Kidney (tissue), 14 donors: ENCODE data around the gene TMEM220. TPM values are rescaled to one million over a fixed set of nuclear protein-coding genes. Genes with fewer than 3 reads are reported as not detected.
A peak's percentile ranks its signal among the peaks of the same experiment; 100 is the strongest.

Experiments used
- DNase-seq, 5 donors: peaks; one replicate each; pipeline ENCODE4 v3.0.0-alpha.2; 2013 to 2020
- FAIRE-seq: peaks from 2 replicates; lab custom pipeline; 2012; peaks lifted over from hg19 to GRCh38; lab: Jason Lieb, UNC
- H3K27ac ChIP-seq, 2 donors: one replicate each; pipeline ENCODE4 v1.7.0; 2013; ENCODE audit warnings: low read depth in 2 of 2, low read length in 2 of 2, inconsistent platforms in 1 of 2
- H3K27me3 ChIP-seq: one replicate; pipeline ENCODE4 v1.7.1; 2013; ENCODE audit warnings: low read length, inconsistent platforms; ENCODE audit not compliant: control insufficient read depth, insufficient read depth
- H3K36me3 ChIP-seq, 3 donors: one replicate each; pipeline versions ENCODE4 v1.7.0 to v1.7.1; 2013; ENCODE audit warnings: low read length in 3 of 3, control low read depth in 1 of 3, inconsistent platforms in 1 of 3; ENCODE audit not compliant: insufficient read depth in 3 of 3, control insufficient read depth in 2 of 3
- H3K4me1 ChIP-seq, 3 donors: one replicate each; pipeline versions ENCODE4 v1.7.0 to v1.7.1; 2013; ENCODE audit warnings: low read length in 3 of 3, inconsistent platforms in 1 of 3, low read depth in 1 of 3; ENCODE audit not compliant: control insufficient read depth in 2 of 3, insufficient read depth in 2 of 3
- H3K4me3 ChIP-seq, 3 donors: one replicate each; pipeline versions ENCODE4 v1.7.0 to v1.8.1; 2013; ENCODE audit warnings: low read length in 3 of 3, control low read depth in 1 of 3, inconsistent platforms in 1 of 3
- H3K9ac ChIP-seq, 3 donors: one replicate each; pipeline versions ENCODE4 v1.7.0 to v1.7.1; 2013; ENCODE audit warnings: low read length in 3 of 3, control low read depth in 1 of 3, inconsistent platforms in 1 of 3
- H3K9me3 ChIP-seq, 3 donors: one replicate each; pipeline versions ENCODE4 v1.7.0 to v1.7.1; 2013; ENCODE audit warnings: low read length in 3 of 3, control low read depth in 1 of 3, inconsistent platforms in 1 of 3; ENCODE audit not compliant: control insufficient read depth in 2 of 3, insufficient read depth in 1 of 3
- intact Hi-C: fragments of 100-400 bp; cut with DNase I; formaldehyde crosslinking; loops from one replicate; pipeline ENCODE4 v1.11.1; 2022
- polyA plus RNA-seq: library from polyadenylated mRNA; stranded (reverse); fragments of 350-450 nt; fragmentation: Illumina TruSeq; extraction: RNeasy Lipid Tissue Mini Kit (QIAGEN cat#74804); gene quantifications from one replicate; pipeline ENCODE4 v1.2.3, GENCODE V29; 2014; ENCODE audit warnings: low read depth, low replicate concordance; ENCODE audit not compliant: insufficient read depth
- total RNA-seq: library from RNA; stranded (reverse); fragmentation: NEBNext Ultra II Directional; extraction: Animal tissue kit (Norgen Biotek cat#: 25700); gene quantifications from one replicate; pipeline ENCODE4 v1.2.1, GENCODE V29; 2021
- TF ChIP-seq, protein P1 (sequence below): IDR thresholded peaks from 3 replicates; pipeline ENCODE4 v1.5.1; 2012; ENCODE audit warnings: mild to moderate bottlenecking, moderate library complexity, borderline replicate concordance; ENCODE audit not compliant: insufficient read depth; ENCODE audit errors: extremely low read depth
- donor health status: control.
- donor health status: control.
- donor health status: control.
- donor health status: control.
- donor health status: control.
- donor health status: DM: yes; HTN: yes; CAD: no.
- donor health status: Normal renal cell carcinoma (clear cell type).

The TMEM220 gene
- total and polyA plus RNA-seq, 2 donors from 2014 or later: 13.3 to 16.4 TPM

DNA sequence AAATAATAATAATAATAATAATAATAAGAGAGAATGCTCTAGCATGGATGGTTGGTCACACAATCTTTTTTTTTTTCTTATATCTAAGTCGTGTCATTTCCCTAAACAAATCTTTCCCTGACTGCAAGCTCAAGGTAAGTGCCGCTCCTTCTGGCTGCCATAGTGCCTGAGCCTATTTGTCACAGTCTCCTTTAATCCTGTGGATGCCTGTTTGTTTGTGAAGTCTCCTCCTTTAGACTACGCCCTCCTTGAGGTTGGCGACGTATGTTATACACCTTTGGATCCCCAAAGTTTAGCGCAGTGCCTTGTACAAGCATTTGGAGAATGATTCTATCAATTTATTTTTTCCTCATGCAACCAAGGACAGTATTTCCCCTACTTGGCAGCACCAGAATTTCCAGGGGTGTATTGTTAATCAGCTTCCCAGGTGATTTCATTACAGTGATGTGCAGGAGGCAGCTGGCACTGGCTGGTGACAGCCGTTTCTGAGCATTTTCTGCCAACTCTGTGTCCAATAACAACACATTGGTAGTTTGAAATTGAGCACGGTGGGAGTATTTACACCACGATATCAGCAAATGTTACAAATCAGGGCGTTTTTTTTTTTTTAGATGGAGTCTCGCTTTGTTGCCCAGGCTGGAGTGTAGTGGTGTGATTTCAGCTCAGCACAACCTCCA is 47.4 kb upstream of the TMEM220 start:
- no peak for FAIRE-seq
- no peaks in the 10 kb centered on the region for H3K36me3 ChIP-seq
- intact Hi-C loops: no loop called here

DNA sequence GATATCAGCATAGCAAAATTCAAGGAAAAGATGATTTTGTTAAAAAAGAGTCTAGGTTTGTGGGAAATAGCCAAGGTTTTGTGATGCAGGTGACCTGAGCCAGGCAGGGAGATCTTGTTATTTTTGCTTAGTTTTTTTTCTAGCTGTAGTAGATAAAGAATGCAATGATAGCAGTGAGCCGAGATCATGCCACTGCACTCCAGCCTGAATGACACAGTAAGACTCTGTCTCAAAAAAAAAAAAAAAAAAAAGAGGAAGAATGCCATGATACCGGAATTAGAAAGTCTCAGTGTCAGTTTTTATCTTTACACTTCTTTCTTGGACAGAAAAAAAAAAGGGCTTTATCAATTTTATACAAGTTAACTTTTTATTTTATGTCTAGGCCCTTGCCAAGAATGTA is 46.6 kb upstream of the TMEM220 start:
- H3K36me3 ChIP-seq: no peaks in the 10 kb centered on the region
- H3K27ac ChIP-seq: no peak overlapping the region
- FAIRE-seq (no peak), DNase-seq (no peak)
- intact Hi-C loops: no loop called here
- H3K4me3 ChIP-seq: no peak overlapping the region
- no peaks in the 10 kb centered on the region for H3K27me3 ChIP-seq
- peaks cover 0 to 5% (median 0%) of the 10 kb centered on the region in 3 donors for H3K9me3 ChIP-seq
- no peak overlapping the region for H3K9ac ChIP-seq
- TF ChIP-seq, protein P1, sequence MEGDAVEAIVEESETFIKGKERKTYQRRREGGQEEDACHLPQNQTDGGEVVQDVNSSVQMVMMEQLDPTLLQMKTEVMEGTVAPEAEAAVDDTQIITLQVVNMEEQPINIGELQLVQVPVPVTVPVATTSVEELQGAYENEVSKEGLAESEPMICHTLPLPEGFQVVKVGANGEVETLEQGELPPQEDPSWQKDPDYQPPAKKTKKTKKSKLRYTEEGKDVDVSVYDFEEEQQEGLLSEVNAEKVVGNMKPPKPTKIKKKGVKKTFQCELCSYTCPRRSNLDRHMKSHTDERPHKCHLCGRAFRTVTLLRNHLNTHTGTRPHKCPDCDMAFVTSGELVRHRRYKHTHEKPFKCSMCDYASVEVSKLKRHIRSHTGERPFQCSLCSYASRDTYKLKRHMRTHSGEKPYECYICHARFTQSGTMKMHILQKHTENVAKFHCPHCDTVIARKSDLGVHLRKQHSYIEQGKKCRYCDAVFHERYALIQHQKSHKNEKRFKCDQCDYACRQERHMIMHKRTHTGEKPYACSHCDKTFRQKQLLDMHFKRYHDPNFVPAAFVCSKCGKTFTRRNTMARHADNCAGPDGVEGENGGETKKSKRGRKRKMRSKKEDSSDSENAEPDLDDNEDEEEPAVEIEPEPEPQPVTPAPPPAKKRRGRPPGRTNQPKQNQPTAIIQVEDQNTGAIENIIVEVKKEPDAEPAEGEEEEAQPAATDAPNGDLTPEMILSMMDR: no peak
- no peaks in the 10 kb centered on the region for H3K4me1 ChIP-seq

More for the DNA sequence above, 47.4 kb upstream of the TMEM220 start:
- Histone ChIP-seq H3K9ac (no peak overlapping the region), H3K27ac (no peak overlapping the region), H3K27me3 (no peaks in the 10 kb centered on the region), H3K4me3 (no peak overlapping the region), H3K9me3 (peaks cover 0 to 1% (median 0%) of the 10 kb centered on the region in 3 donors), H3K4me1 (no peaks in the 10 kb centered on the region)
- peak in 1 of 5 donors; percentile 5 for DNase-seq
- TF ChIP-seq, protein P1: no peak

DNA sequence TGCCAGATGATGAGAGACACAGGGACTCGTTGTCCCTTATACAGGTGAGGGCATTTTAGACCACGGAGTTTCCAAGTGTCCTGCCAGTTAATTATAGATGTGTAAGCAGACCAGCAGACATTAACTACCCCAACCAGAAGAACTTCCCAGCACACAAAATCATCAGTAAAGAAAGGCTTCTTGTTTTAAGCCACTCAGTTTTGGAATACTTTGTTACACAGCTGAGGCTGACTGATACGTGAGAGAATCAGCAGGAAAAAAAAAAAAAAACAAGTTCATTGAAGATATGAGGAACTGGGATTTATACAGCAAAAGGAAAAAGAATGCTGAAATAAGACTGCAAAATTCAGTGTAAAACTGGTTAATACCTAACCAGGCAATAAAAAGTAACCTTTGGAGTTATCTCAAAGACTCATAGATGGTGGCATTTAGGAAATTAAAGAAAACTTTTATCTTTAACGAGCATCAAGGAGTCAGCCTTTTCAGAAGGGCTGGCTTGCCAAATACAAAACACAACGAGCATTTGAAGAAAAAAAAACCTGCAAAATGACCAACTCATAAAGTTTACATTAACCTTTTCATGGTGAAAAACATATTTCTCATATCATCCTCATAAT is 46.0 kb upstream of the TMEM220 start:
- Histone ChIP-seq H3K9me3 (peaks cover 0 to 5% (median 0%) of the 10 kb centered on the region in 3 donors), H3K36me3 (no peaks in the 10 kb centered on the region), H3K27ac (no peak overlapping the region), H3K4me3 (peak overlapping the region in 1 of 3 donors; percentile 14), H3K9ac (no peak overlapping the region), H3K27me3 (no peaks in the 10 kb centered on the region), H3K4me1 (no peaks in the 10 kb centered on the region)
- FAIRE-seq: peak; percentile 13
- DNase-seq: no peak
- TF ChIP-seq, protein P1: no peak
- intact Hi-C loops: no loop called here
